Femur (tissue), 1 donor: Measurements from ENCODE around the gene MYL12A.
A peak's percentile ranks its signal among the peaks of the same experiment; 100 is the strongest.

Source experiments
- DNase-seq: peaks from one replicate; pipeline ENCODE4 v3.0.0-alpha.2; 2017

The MYL12A gene

DNA sequence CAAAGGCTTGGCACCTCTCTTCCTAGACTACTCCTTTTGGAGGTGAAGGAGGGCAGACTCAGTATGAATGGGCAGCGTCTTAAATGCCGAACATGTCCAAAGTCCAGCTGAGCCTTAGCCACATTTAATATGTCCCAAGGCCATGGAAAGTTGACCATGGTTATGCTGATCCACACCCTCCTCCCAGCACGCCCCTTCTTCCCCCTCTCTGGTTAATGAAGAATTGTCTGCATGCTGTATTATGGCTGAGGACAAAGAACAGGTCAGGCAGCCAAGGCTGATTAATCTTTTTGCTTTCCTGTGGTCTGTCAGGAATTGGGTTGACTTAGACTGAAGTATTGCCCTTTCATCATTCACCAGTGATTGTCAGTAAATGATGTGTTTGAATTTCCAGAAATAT lies 22.0 kb upstream of the MYL12A start:
- no peak for DNase-seq

DNA sequence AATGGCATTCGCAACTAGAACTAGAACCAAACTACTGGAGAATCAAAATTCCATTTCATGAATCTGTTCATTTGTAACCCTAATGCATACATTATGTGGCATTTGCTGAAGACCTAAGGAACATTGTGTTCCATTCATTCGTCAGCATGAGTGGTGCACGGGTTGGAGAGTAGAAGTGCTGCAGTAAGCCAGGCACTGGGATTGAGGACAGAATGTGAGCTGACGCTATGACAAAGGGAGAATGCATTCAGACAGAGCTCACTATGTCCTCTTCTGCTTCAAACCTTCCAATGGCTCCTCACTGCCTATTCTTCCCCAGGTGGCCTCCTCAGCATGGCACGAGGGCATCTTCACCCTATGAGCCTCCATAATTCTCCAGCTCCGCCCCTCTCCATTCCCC lies 21.6 kb upstream of the MYL12A start:
- no peak for DNase-seq

DNA sequence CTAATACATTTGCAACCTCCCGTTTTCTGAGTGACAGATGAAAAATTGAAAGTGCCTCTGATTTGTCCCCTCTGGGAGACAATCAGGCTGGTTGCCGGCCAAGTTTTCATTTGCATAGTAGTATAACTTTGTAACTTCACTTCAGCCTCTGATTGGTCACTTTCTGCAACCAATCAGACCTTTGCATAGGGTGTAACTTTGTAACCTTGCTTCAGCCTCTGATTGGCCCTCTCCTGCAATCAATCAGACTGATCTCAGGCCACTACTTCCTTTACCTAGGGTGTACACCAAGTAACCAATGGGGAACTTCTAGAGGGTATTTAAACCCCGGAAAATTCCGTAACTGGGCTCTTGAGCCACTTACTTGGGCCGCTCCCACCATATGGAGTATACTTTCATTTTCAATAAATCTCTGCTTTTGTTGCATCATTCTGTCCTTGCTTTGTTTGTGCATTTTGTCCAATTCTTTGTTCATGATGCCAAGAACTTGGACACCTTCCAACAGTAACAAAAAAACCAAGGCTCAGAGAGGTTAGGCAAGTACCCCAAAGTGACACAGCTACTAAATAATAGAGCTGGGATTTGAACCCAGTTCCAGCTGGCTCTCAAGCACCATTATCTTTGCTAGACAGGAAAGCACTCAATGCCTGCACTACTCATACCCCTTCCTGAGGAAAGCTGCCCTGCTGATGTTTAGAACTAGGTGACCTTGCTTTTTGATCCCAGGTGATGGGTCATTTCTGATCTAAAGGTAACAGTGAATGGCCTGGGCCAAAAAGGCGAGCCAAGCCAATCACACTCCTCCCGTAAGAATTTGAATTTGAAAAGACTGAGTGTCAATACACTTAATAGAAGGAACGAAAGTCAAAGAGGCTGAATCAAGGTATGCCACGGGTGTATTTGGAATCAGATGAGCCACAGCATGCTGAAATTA lies 16.9 kb upstream of the MYL12A start:
- no peak for DNase-seq

DNA sequence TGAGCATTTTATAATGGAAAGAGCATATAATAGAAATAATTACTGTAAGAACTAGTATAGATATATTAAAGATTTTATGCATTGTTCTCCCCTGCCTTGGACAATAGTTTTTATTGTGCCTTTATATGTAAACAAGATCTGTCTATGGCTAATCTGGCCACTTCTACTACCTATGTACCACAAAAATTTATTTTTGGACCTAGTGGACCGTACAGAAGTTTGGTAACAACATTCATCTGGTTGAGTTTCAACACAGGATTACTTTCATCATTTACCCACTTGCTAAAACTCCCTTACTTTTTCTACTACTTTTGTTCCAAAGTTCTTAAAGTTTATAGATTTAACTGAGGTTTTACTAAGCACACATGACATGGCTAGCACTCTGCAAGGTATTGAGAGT lies 14.6 kb upstream of the MYL12A start:
- no peak for DNase-seq

DNA sequence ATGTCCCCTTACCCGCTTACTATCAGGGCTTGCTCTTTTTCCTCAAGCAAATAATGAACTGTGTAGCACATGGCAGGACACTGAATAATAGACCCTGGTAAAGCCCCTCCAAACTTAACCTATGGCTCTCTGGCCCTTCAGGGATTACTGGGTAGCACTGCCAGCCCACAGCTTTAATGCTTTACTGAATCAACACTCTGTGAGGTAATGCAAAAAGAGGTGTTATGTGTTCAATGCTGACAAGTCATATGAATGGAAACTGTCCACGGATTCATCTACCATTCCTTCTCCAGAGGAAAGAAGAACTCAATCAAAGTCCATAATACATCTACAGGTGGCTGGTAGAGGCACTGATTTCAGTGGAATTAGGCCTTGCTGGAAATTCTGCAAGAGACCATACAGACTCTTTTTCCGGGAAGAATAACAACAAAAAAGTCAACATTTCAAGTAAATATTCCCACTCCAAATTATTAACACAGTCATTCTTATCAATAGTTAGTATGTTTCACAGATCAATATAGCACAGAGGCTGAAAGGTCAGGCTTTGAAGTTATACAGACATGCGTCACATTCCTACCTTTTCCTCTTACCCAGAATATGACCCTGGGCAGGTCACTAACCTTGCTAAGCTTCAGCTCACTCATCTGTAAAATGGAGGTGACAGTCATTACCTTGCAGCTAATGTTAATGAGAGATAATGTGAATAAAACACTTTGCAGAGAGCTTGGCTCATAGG lies 14.0 kb upstream of the MYL12A start:
- no peak for DNase-seq

DNA sequence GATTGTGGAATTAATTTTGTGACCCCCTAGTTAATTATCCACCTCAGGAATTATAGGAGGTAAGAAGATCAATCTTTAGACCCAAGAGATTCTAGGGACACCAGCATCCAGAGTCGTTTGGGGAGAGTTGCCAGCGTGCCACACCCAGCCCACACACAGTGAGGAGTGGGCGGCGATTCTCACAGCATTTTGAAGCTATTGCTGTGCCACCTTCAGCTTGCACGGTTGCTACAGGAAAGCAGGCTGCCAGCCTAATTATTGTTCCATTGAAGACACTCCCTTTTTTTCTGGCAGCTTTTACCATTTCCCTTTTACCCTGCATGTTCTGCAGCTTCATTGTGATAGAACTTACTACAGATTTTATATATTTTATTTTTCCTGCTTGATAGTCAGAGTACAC lies 13.1 kb upstream of the MYL12A start:
- no peak for DNase-seq

DNA sequence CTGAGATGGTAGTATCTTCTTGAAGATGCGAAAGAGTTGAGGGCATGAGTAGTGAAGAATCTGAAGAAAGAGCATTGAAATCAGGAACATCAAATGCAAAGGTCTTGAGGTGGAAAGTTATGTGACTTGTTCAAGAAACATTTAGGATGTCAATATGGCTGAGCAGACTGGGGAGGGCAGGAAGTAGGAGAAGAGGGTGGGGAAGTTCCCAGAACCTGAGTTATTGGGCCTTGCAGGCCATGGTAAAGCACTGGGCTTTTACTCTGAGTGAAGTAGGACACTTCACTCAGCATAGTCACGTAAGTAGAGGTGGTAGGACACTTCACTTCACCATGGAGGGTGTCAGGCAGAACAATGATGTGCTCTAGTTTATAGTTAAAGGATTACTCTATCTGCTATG lies 11.8 kb upstream of the MYL12A start:
- no peak for DNase-seq

DNA sequence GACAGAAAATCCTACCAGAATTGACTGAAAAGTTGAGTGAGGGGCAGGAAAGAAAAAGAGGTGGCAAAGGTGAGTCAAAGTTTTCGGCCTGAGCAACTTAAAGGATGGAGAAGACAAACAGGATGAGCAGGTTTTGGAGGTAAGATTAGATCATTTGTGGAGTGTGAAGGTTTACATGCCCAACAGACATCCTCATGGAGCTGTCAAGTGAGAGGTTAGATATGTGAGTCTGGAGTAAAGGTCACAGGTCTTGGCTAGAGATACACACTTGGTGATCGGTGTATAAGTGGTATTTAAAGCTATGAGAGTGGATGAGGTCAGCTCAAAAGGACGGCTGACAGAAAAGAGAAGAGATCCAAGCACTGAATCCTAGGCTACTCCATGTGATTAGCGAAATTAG lies 11.1 kb upstream of the MYL12A start:
- DNase-seq: no peak

DNA sequence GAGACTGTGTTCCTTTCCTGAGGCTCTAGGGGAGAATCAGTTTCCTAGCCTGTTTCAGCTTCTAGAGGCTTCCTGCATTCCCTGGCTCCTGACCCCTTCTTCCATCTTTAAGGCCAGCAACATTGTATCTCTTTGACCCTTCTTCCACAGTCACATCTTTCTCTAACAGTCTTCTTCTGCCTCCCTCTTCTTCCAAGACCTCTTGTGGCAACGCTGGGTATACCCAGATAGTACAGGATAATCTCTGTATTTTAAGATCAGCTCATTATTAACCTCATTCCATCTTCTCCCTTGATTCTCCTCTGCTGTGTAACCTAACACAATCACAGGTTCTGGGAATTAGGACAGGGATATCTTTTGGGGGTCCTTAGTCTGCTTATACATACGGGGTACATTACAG lies 8.9 kb upstream of the MYL12A start:
- DNase-seq: no peak

DNA sequence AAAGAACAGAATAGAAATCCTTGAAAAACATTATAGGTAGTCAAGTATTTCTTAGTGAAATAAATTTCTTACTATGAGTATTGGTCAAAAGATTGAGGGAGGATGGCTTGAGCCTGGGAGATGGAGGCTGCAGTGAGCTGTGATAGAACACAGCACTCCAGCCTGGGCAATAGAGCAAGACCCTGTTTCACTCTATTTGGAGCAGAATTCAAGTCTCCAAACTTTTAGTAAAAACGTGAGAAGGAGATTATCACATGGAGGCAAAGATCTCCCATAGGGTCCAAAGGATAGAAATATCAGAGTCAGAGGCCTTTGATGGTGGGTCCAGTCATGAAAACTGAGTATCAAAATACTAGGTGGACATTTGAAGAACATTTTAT lies 2.4 kb upstream of the MYL12A start:
- no peak for DNase-seq

DNA sequence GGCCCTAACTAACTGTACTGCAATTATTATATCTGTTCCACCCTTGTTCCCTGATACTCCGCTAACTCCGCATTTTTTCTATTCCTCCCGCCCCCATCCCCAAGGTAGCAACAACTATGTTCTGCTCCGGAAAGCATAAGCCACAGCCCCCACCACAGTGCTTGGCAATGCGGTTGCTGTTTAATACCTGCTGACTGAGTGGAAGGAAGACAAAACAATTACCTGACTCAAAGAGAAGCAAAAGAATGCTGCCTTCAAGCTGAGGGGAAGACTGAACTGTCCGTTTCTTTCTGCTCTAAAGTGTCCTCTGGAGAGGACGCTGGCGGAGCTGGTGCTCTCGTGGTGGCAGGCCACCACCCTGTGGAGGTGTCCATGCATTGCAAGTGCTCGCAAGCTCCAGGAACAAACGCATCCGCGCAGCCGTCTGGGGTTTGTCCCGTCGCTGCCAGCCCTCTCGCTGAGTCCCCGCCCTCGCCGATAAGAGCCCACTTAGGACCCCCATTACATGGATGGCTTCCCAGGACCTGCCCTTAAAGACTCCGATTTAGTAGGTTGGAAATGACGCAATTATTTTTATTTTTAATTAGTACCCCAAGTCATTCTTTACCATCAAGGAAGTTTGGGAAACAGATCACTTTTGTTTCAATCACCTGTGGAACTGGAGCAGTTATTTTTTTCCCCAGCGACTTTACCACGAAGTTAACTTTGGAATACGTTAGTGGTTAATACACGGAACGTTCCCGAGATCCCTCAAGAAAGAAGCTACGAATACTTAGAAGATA lies 1.6 kb upstream of the MYL12A start:
- peak; percentile 93 for DNase-seq

DNA sequence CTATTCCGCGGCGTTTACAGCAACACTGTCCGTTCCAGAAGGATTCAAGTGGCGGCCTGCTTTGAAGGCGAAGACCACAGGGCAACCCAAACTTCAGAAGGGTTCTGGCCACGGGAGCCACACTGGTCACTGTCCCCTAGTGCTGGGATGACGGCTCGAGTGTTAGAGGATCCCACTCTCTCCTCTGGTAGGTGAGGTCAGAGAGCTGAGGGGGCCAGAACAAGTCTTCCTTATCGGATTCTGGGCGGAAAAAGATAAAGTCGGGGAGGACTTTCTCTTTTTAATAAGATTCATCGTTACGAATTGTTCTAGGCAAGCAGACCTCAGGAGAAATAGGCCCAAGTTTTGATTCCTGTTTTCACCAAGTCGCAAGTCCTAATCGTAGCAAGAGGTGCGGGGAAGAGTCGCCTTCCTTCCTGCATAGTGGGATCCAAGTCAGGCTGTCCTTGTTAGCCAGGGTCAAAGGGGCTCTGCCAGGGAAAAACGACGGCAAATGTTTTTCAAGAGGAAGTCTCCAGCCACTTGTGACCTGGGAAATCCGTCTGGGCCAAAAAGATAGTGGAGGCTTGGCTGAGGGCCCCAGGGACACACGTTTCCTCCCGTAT lies 864 bp upstream of the MYL12A start:
- peak; percentile 65 for DNase-seq

DNA sequence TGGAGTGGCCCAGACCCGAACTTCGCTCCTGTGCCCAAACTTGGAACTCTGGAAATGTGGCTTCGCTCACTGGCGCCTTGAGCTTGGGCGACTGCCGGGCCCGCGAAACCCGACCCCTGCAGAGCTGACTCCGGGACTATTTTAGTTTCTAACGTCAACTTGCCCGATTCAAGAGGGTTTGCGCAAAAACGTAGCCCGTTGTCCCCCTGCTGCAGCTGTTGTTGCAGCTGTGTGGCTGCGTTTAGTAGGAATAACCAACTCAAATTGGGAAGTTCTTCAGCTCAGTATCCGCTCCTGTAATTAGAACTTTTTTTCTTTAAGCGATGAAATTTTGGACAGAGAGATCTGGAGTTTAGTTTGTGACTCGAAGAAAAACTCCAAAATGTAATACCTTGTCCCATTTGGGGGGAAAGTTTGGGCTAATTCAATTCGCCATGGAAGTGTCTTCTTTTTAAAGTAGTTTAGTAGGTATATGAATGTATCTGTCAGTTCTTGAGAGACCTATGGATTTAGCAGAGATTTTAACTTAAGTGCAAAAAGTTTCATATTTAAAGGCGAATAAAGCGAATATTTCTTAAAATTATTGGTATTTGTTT lies 559 bp downstream of the MYL12A start:
- peak; percentile 87 for DNase-seq

DNA sequence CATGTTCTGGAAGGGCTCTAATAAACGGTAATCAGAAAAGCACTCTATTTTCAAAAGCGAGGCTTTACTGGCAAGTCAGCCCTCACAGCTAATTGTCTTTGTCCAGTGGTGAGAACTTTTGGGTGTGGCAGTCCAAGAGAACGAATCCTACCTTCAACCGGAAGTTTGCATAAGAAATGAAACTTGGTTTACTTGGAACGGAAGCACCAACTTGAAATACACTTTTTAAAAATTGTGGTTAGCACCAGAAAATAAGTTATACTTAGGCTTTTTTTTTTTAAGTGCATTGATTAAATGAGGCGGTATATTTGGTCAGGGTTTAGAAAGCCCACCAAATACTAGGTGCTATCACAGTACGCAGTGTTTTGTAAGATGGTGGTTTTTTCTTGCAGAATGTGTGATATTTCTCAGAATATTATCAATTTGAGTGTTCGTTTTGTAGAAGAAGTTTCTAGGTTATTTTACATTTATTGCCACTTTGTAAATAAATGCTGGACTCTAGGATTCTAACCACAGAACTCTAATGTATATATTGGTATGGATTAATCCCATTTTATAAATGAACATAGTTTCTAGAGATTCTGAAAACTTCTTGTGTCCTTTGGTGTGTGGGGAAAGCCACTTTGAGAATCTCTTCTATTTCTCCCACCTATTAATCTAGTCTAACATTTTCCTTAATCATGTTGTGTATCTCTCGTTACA lies 1.2 kb downstream of the MYL12A start:
- DNase-seq: no peak

DNA sequence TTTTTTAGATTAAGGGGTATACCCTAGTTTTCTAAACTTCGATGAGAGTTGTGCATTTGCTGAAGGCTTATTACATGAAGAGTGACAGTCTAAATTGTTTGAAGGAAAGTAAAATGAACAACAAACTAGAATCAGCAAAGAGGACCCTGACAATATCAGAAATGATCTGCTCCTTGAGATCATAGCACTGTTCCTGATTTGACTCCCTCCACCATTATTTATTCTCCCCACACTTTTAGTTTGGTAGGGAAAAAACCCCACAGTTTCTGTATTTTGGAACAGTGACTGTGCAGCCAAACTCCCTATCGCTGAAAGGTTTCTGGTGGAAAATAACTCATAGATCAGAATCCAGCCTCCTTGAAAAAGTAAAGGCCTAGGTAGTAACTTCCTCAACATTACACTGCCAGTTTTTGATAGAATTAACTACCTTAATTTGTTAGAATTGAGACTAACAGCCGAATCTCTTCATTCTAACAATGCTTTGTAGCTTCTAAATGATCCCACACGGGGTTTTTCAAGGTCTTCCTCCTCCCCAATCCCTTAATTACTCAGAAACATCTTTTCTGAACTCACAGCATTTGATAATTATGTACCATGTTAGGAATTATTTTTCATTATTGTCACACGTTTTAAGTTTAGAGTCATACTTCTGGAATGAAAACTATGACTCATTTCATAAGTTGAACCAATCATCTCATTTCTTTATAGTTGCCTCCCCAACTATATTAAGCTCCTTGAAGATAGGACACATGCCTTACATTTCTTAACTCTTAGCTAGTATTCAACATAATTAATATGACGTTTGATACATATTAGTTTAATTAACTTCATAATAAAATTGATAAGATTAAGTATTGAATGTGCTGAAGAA lies 2.9 kb downstream of the MYL12A start:
- no peak for DNase-seq

DNA sequence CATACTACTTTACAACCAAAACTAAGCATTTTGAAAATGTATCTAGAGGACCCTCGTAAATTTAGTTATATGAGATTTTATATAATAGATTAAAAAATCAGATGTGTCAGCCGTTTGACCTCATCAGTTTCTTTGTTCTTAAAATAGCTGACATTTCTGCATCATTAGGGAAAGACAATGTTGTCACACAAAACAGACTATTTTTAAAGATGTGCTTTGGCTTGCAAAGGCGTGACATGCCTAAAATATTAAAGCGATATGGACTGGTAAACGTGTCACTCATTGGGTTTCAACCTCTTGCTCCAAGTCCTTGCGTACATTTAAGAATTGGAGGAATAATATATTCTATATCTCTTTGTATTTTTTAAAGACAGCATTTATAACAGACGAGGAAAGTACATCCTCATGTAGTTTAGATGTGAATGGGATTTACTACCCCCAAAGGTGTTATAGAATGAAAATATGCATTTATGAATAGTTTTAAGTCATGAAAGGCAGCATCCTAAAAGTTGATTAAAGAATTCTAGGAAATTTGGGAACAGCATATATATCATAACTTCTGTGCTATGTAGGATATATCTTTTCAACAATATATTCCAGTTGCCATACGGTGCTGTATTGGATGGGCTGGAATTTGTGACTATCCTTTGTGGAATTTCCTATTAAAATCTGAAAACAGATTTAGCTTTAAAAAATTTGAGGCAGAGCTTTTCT lies 3.8 kb downstream of the MYL12A start:
- no peak for DNase-seq

DNA sequence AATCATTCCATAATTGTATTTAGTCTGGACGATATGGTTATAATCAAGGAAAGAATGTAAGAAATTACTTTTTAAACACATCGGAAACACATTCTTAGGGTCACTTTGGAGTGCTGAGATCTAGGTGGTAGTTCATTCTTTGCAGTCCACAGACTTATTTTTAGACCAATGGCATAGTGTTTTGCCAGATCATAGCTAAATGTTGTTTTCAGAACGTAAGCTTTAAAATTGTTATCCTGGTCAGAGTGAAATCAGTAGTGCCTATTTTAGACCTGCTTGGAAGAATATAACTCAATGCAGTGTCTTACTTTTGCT lies 4.3 kb downstream of the MYL12A start:
- DNase-seq: no peak

DNA sequence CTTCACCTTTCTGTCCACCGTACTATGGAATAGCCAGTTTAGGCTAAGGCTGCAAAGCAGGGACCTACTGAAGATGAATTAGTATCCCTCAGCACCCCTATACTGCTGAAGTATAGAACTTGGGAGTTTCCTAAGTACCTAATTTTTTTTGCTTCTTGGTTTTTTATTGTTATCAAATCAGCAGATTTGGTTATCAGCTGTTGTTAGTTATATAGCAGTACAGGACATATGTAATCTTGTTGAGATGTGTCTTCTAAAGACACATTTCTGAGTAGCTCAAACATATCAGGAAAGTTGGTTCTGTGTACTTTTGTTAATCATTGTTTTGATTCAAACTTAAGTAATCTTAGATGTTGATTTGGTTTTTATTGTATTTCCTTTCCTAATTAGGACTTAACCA lies 5.2 kb downstream of the MYL12A start:
- DNase-seq: no peak

DNA sequence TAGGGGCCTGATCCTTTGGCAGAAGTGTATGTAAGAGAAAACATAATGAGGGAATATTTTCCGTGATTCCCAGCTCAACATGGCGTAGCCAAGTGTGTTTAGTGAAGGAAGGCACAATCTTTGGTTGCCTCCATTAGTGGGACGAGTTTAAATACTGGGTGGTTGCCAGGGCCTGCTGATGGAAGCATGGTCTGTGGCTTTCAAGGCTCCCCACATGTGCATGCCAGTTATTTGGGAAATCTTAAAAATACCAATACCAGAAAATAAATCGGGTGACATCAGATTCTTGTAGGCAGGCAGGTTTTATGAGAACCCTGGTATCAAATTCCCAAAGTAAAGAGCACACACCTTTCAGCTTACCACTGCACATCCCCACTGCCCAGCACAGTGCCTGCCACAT lies 7.1 kb downstream of the MYL12A start:
- DNase-seq: no peak

DNA sequence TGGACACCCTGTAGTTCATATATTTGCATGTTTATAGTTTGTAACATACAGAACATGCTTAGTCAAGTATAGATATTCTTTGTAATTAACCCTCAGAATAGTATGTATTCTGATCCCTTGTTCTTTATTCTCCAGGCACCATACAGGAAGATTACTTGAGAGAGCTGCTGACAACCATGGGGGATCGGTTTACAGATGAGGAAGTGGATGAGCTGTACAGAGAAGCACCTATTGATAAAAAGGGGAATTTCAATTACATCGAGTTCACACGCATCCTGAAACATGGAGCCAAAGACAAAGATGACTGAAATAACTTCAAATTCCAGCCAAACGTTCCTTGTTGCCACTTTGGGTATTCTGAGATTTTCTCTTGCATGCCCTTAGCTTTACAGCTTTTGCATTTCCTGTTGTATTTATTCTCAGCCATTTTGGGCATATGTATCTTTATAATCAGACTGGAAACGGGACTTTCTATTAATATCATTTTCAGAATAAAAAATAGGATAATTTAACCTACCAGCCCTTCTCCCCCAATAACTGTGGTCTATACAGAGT lies 8.1 kb downstream of the MYL12A start:
- DNase-seq: no peak
